A673 (cell line): ENCODE measurements around the gene UBE2L5. TPM values are rescaled to one million over a fixed set of nuclear protein-coding genes. Genes with fewer than 3 reads are reported as not detected.
"Not testable (repeated sequence)": the region's sequence is repeated elsewhere in the genome, so short reads cannot be mapped to it uniquely, and the experiment has no call there.

ENCODE experiments used
- BruUV-seq: library from RNA; stranded (reverse); fragments of 400-500 nt; replicated peaks from 2 replicates; lab custom pipeline; 2021; lab: Mats Ljungman, UMichigan
- CTCF ChIA-PET: fragments of 300-600 bp; sonication (Branson Sonifier 250); formaldehyde crosslinking; loops from one replicate; lab custom pipeline; 2022; ENCODE audit warnings: antibody characterized with exemption; lab: Charles Lee
- POLR2A ChIA-PET: fragments of 300-600 bp; sonication (Branson Sonifier 250); formaldehyde crosslinking; loops from one replicate; lab custom pipeline; 2022; ENCODE audit warnings: antibody characterized with exemption; ENCODE audit not compliant: low non-redundant PET; lab: Charles Lee
- DNase-seq: peaks from one replicate; pipeline ENCODE4 v3.0.0-alpha.2; 2015; ENCODE audit warnings: low spot score
- H3K27ac ChIP-seq: fragments of 200-600 bp; sonication (generic); 2 replicates; pipeline ENCODE4 v1.5.1; 2016; ENCODE audit warnings: mixed run types, low read depth, mild to moderate bottlenecking, mixed read lengths, antibody characterized with exemption, low read length; ENCODE audit not compliant: poor library complexity, severe bottlenecking
- H3K27me3 ChIP-seq: fragments of 200-600 bp; sonication (generic); replicated peaks from 2 replicates; pipeline ENCODE4 v1.6.1; 2017; ENCODE audit warnings: mixed run types, low read depth, mild to moderate bottlenecking, mixed read lengths, antibody characterized with exemption, low read length; ENCODE audit not compliant: insufficient read depth, poor library complexity
- H3K36me3 ChIP-seq: fragments of 200-600 bp; sonication (generic); 2 replicates; pipeline ENCODE4 v1.6.1; 2016; ENCODE audit warnings: mixed run types, mild to moderate bottlenecking, mixed read lengths, antibody characterized with exemption, low read length; ENCODE audit not compliant: insufficient read depth, poor library complexity, severe bottlenecking
- H3K4me1 ChIP-seq: fragments of 200-600 bp; sonication (generic); 2 replicates; pipeline ENCODE4 v1.6.1; 2017; ENCODE audit warnings: mixed run types, mild to moderate bottlenecking, mixed read lengths, antibody characterized with exemption, low read length; ENCODE audit not compliant: insufficient read depth, poor library complexity, severe bottlenecking
- H3K4me3 ChIP-seq: fragments of 200-600 bp; sonication (generic); 2 replicates; pipeline ENCODE4 v1.5.1; 2016; ENCODE audit warnings: low read depth, mixed run types, mild to moderate bottlenecking, mixed read lengths, low read length; ENCODE audit not compliant: poor library complexity, severe bottlenecking
- H3K9me3 ChIP-seq: fragments of 200-600 bp; sonication (generic); 2 replicates; pipeline ENCODE4 v1.6.1; 2016; ENCODE audit warnings: mixed run types, low read depth, mild to moderate bottlenecking, mixed read lengths, antibody characterized with exemption, low read length; ENCODE audit not compliant: poor library complexity, severe bottlenecking
- EZH2 ChIP-seq: fragments of 200-600 bp; sonication (generic); IDR thresholded peaks from 2 replicates; pipeline ENCODE4 v1.6.1; 2017; ENCODE audit warnings: borderline replicate concordance, low read depth, mild to moderate bottlenecking, mixed read lengths, antibody characterized with exemption, low read length; ENCODE audit not compliant: poor library complexity, severe bottlenecking
- intact Hi-C: fragments of 100-400 bp; cut with micrococcal nuclease; formaldehyde crosslinking; loops from one replicate; pipeline ENCODE4 v1.10.0; 2022; ENCODE audit not compliant: unreplicated experiment
- total RNA-seq: library from RNA; stranded (reverse); gene quantifications from 2 replicates; pipeline ENCODE4 v1.2.3, GENCODE V29; 2021
- TF ChIP-seq, protein P1 (sequence below): fragments of 300-800, 200-600 bp; sonication (generic); conservative IDR thresholded peaks from 2 replicates; pipeline ENCODE4 v1.5.1; 2017; ENCODE audit warnings: low read depth, mild to moderate bottlenecking, antibody characterized with exemption, low read length, moderate library complexity, mixed read lengths

Gene UBE2L5
- total RNA-seq, 1 experiment from 2014 or later: 0.21 TPM

DNA sequence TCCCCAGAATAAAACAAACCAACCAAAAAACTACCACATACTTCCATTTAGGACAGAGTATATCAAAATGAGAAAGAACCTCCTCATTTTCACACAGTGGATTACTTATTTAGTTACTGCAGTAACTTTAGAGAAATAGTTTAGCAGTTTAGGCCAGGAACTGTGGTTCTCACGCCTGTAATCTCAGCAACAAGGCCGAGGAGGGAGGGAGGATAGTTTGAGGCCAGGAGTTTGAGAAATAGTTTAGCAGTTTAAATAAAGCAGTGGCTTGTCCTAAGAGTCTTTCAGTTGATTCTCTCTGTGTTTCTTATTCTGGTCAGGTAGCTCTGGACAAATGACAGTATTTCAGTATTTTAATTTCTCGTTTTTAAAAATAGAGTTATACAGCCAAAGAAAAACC lies 34.0 kb downstream of the UBE2L5 start:
- Histone ChIP-seq H3K9me3 (no peaks in the 10 kb centered on the region), H3K36me3 (peaks cover 32% of the 10 kb centered on the region), H3K4me3 (no peak overlapping the region), H3K27me3 (no peaks in the 10 kb centered on the region), H3K4me1 (peaks cover 23% of the 10 kb centered on the region), H3K27ac (no peak overlapping the region)
- POLR2A ChIA-PET: no interaction called here
- TF ChIP-seq, protein P1, sequence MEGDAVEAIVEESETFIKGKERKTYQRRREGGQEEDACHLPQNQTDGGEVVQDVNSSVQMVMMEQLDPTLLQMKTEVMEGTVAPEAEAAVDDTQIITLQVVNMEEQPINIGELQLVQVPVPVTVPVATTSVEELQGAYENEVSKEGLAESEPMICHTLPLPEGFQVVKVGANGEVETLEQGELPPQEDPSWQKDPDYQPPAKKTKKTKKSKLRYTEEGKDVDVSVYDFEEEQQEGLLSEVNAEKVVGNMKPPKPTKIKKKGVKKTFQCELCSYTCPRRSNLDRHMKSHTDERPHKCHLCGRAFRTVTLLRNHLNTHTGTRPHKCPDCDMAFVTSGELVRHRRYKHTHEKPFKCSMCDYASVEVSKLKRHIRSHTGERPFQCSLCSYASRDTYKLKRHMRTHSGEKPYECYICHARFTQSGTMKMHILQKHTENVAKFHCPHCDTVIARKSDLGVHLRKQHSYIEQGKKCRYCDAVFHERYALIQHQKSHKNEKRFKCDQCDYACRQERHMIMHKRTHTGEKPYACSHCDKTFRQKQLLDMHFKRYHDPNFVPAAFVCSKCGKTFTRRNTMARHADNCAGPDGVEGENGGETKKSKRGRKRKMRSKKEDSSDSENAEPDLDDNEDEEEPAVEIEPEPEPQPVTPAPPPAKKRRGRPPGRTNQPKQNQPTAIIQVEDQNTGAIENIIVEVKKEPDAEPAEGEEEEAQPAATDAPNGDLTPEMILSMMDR: no peak
- no peak for TF ChIP-seq EZH2
- intact Hi-C loops: loop anchor here (5.0 kb wide), 1 partner anchor 34 kb away; the partner anchor contains the start of gene UBE2L5
- BruUV-seq: no TSS peak
- CTCF ChIA-PET: no interaction called here
- DNase-seq: no peak

DNA sequence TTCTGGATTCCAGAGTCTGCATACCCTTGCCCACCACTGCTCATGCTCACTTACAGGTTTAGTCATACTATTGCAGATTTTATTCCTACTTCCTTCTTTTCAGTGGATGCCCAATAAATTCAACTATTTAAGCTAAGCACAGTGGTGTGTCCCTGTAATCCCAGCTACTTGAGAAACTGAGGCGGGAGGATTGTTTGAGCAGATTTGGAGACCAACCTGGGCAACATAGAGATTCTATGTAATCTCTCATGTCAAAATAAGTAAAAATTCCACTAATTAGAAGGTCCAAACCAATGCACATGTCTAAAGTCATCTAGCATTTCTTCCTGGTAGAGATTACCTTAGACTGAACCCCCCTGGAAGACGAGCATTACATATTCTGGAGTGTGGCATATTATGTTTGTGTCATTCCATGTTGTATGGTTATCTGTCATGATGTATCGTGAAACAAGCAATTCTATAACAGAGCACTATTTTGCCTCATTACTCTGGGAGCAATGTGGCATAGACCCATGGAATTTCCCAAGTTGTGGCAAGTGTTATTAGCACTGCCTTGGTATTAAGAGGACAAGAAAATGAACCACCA lies 35.1 kb downstream of the UBE2L5 start:
- no peak for TF ChIP-seq EZH2
- TF ChIP-seq, protein P1: no peak
- DNase-seq: peak; percentile 37
- no peak overlapping the region for H3K4me3 ChIP-seq
- H3K4me1 ChIP-seq: peaks cover 34% of the 10 kb centered on the region
- H3K36me3 ChIP-seq: peaks cover 43% of the 10 kb centered on the region
- no peaks in the 10 kb centered on the region for H3K9me3 ChIP-seq
- peak overlapping the region; percentile 13 for H3K27ac ChIP-seq
- intact Hi-C loops: loop anchor here (5.0 kb wide), 1 partner anchor 35 kb away; the partner anchor contains the start of gene UBE2L5
- BruUV-seq: no TSS peak
- ChIA-PET CTCF (no interaction called here), POLR2A (no interaction called here)
- no peaks in the 10 kb centered on the region for H3K27me3 ChIP-seq

DNA sequence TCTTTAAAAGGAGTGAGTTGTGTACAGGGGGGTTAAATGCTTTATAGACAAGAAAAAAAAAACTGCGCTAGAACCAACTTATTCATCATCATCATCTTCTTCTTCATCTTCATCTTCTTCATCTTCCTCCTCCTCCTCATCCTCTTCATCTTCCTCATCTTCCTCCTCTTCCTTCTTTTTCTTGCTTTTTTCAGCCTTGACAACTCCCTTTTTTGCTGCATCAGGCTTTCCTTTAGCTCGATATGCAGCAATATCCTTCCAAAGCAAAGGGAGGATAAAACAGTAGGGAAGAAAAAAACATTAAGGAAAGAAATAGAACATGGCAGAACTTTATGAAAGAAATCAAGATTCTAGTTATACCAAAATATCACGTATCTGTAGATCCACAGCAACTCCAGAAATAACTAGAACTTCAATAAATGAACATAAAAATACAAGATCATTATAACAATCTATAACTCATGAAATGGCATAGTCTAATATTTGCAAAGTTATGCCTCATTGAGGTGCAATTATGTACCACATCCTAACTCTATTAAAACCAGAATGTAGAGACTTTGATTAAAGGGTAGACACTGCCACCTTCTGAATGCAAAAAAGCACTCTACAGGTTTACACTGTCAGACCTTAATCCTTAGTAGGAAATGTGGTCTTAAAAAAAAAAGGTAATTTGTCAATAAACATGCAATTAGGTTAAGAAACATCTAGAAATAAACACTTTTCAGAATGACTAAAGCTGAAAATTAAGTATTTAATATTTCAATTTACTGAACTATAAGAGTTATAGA lies 39.2 kb downstream of the UBE2L5 start:
- DNase-seq: peak; percentile 52
- Histone ChIP-seq H3K36me3 (peaks cover 58% of the 10 kb centered on the region), H3K4me3 (peak overlapping the region; percentile 65), H3K27ac (peak overlapping the region; percentile 94), H3K4me1 (peaks cover 45% of the 10 kb centered on the region)
- intact Hi-C loops, H3K27me3 ChIP-seq, CTCF ChIA-PET, BruUV-seq, H3K9me3 ChIP-seq: not testable (repeated sequence)
- POLR2A ChIA-PET: interaction anchor here (0.5 to 0.6 kb wide), 2 partner anchors 13 to 33 kb away, joined by 3 read pairs; no protein-coding TSS in a partner anchor
- TF ChIP-seq, protein P1: peak; percentile 51; the same call in 1 of the 2 replicates
